Epithelial cell of esophagus (primary cell): ENCODE results near the gene SMYD3.

Experiments used
- DNase-seq: peaks from one replicate; pipeline ENCODE4 v3.0.0; 2010; ENCODE audit warnings: low read depth
- H3K4me3 ChIP-seq: 2 replicates; pipeline ENCODE4 v1.5.1; 2011; ENCODE audit warnings: mild to moderate bottlenecking, low read length, control low read depth
- CTCF ChIP-seq: IDR thresholded peaks from 2 replicates; pipeline ENCODE4 v1.5.1; 2011; ENCODE audit warnings: low read depth, mild to moderate bottlenecking, low read length, control low read depth, inconsistent platforms; ENCODE audit not compliant: insufficient read depth; ENCODE audit errors: missing control alignments

Gene SMYD3

GRCh38 chr1:246104927-246105326, 402.2 kb downstream of the SMYD3 start:
- no peak overlapping the region for H3K4me3 ChIP-seq

GRCh38 chr1:246099570-246099969, 407.5 kb downstream of the SMYD3 start:
- H3K4me3 ChIP-seq, result no peak overlapping the region
- no peak for DNase-seq
- TF ChIP-seq CTCF, result no peak

More at GRCh38 chr1:246104927-246105326, 402.2 kb downstream of the SMYD3 start:
- no peak for TF ChIP-seq CTCF
- DNase-seq, result peak; percentile 26

GRCh38 chr1:246096356-246096755, 410.7 kb downstream of the SMYD3 start:
- TF ChIP-seq CTCF, result no peak
- no peak for DNase-seq
- H3K4me3 ChIP-seq, result no peak overlapping the region

- TF ChIP-seq CTCF, result no peak
Observed at GRCh38 chr1:246095443-246095842, 411.6 kb downstream of the SMYD3 start.

GRCh38 chr1:246093230-246093629, 413.8 kb downstream of the SMYD3 start:
- TF ChIP-seq CTCF, result no peak
- H3K4me3 ChIP-seq, result no peak overlapping the region
- DNase-seq, result no peak

More at GRCh38 chr1:246095443-246095842, 411.6 kb downstream of the SMYD3 start:
- DNase-seq, result no peak
- no peak overlapping the region for H3K4me3 ChIP-seq

- no peak overlapping the region for H3K4me3 ChIP-seq
- TF ChIP-seq CTCF, result no peak
Observed at GRCh38 chr1:246092136-246092535, 414.9 kb downstream of the SMYD3 start.

GRCh38 chr1:246091477-246091876, 415.6 kb downstream of the SMYD3 start:
- no peak for TF ChIP-seq CTCF
- no peak overlapping the region for H3K4me3 ChIP-seq
- no peak for DNase-seq

More at GRCh38 chr1:246092136-246092535, 414.9 kb downstream of the SMYD3 start:
- DNase-seq, result no peak
